Loucy (cell line): Measurements from ENCODE around the gene PELO.

Experiments used
- H2AFZ ChIP-seq: fragments of 200-600 bp; sonication (generic); 2 replicates; pipeline ENCODE4 v1.6.0; 2016; ENCODE audit warnings: antibody characterized with exemption, mild to moderate bottlenecking, low read length, moderate library complexity
- H3F3A ChIP-seq: fragments of 200-600 bp; 2 replicates; pipeline ENCODE4 v1.6.0; 2016; ENCODE audit warnings: antibody characterized with exemption, low read depth, mild to moderate bottlenecking
- H3K27me3 ChIP-seq: fragments of 200-600 bp; sonication (generic); 2 replicates; pipeline ENCODE4 v1.6.1; 2014; ENCODE audit warnings: low read length, mild to moderate bottlenecking; ENCODE audit not compliant: insufficient read depth, poor library complexity, severe bottlenecking
- H3K36me3 ChIP-seq: fragments of 200-600 bp; sonication (generic); 2 replicates; pipeline ENCODE4 v1.6.1; 2016; ENCODE audit warnings: low read length; ENCODE audit not compliant: insufficient read depth
- H3K4me1 ChIP-seq: fragments of 200-600 bp; sonication (generic); 2 replicates; pipeline ENCODE4 v1.5.1; 2014; ENCODE audit warnings: low read length, mild to moderate bottlenecking; ENCODE audit not compliant: insufficient read depth, poor library complexity, severe bottlenecking
- H3K4me2 ChIP-seq: fragments of 200-600 bp; sonication (generic); 2 replicates; pipeline ENCODE4 v1.6.0; 2014; ENCODE audit warnings: antibody characterized with exemption, low read length, low read depth, mild to moderate bottlenecking; ENCODE audit not compliant: poor library complexity, severe bottlenecking
- H3K4me3 ChIP-seq: fragments of 200-600 bp; sonication (generic); 2 replicates; pipeline ENCODE4 v1.5.1; 2014; ENCODE audit warnings: low read length, mild to moderate bottlenecking, mixed read lengths; ENCODE audit not compliant: poor library complexity, severe bottlenecking
- H3K79me2 ChIP-seq: fragments of 200-600 bp; sonication (generic); 2 replicates; pipeline ENCODE4 v1.6.1; 2014; ENCODE audit warnings: low read length; ENCODE audit not compliant: insufficient read depth
- H3K9ac ChIP-seq: fragments of 200-600 bp; sonication (generic); 2 replicates; pipeline ENCODE4 v1.6.0; 2014; ENCODE audit warnings: mild to moderate bottlenecking, low read depth, low read length, moderate library complexity; ENCODE audit not compliant: poor library complexity, severe bottlenecking
- H3K9me2 ChIP-seq: fragments of 200-600 bp; sonication (generic); replicated peaks from 2 replicates; pipeline ENCODE4 v1.6.1; 2016; ENCODE audit warnings: low read depth, low read length, mixed read lengths
- H3K9me3 ChIP-seq: fragments of 200-600 bp; sonication (generic); 2 replicates; pipeline ENCODE4 v1.6.1; 2014; ENCODE audit warnings: mild to moderate bottlenecking, antibody characterized with exemption, low read length, low read depth; ENCODE audit not compliant: insufficient read depth
- H4K20me1 ChIP-seq: fragments of 200-600 bp; sonication (generic); 2 replicates; pipeline ENCODE4 v1.6.0; 2014; ENCODE audit warnings: antibody characterized with exemption, low read length, mild to moderate bottlenecking; ENCODE audit not compliant: insufficient read depth, poor library complexity, severe bottlenecking
- CTCF ChIP-seq: fragments of 200-600 bp; sonication (generic); conservative IDR thresholded peaks from 2 replicates; pipeline ENCODE4 v1.5.1; 2014; ENCODE audit warnings: mild to moderate bottlenecking, antibody characterized with exemption, low read length
- EZH2phosphoT487 ChIP-seq: fragments of 200-600 bp; IDR thresholded peaks from 2 replicates; pipeline ENCODE4 v1.6.1; 2018; ENCODE audit warnings: antibody characterized with exemption, mild to moderate bottlenecking, moderate library complexity, borderline replicate concordance

Gene PELO

GRCh38 chr5:52789378-52789777 lies 1.7 kb downstream of the PELO start:
- H3K4me2 ChIP-seq = peak overlapping the region; percentile 83
- no peak overlapping the region for H3K9ac ChIP-seq
- no peaks in the 10 kb centered on the region for H3K79me2 ChIP-seq
- H3K4me3 ChIP-seq = no peak overlapping the region
- no peaks in the 10 kb centered on the region for H3K27me3 ChIP-seq
- H2AFZ ChIP-seq = no peak overlapping the region
- no peaks in the 10 kb centered on the region for H3K9me2 ChIP-seq
- H3K9me3 ChIP-seq = no peaks in the 10 kb centered on the region
- H3K4me1 ChIP-seq = peaks cover 19% of the 10 kb centered on the region
- H3F3A ChIP-seq = no peaks in the 10 kb centered on the region
- no peaks in the 10 kb centered on the region for H3K36me3 ChIP-seq
- no peak for TF ChIP-seq CTCF
- TF ChIP-seq EZH2phosphoT487 = no peak
- no peaks in the 10 kb centered on the region for H4K20me1 ChIP-seq

- Histone ChIP-seq H3K79me2 (no peaks in the 10 kb centered on the region), H3K4me1 (peaks cover 19% of the 10 kb centered on the region), H3F3A (no peaks in the 10 kb centered on the region), H3K9me3 (no peaks in the 10 kb centered on the region), H3K36me3 (no peaks in the 10 kb centered on the region), H3K9me2 (no peaks in the 10 kb centered on the region), H3K4me2 (peak overlapping the region; percentile 83), H3K27me3 (no peaks in the 10 kb centered on the region), H3K9ac (no peak overlapping the region), H3K4me3 (no peak overlapping the region), H2AFZ (no peak overlapping the region), H4K20me1 (no peaks in the 10 kb centered on the region)
- no peak for TF ChIP-seq EZH2phosphoT487
- no peak for TF ChIP-seq CTCF
Observed at GRCh38 chr5:52789851-52790250, 2.1 kb downstream of the PELO start.

- H3K9me3 ChIP-seq = no peaks in the 10 kb centered on the region
- no peaks in the 10 kb centered on the region for H3K36me3 ChIP-seq
- no peak overlapping the region for H2AFZ ChIP-seq
- H4K20me1 ChIP-seq = no peaks in the 10 kb centered on the region
- no peak overlapping the region for H3K4me3 ChIP-seq
- peak overlapping the region; percentile 20 for H3K4me2 ChIP-seq
- H3K9ac ChIP-seq = no peak overlapping the region
- H3K9me2 ChIP-seq = no peaks in the 10 kb centered on the region
- H3F3A ChIP-seq = no peaks in the 10 kb centered on the region
- TF ChIP-seq EZH2phosphoT487 (no peak), CTCF (no peak)
- H3K4me1 ChIP-seq = peaks cover 19% of the 10 kb centered on the region
- no peaks in the 10 kb centered on the region for H3K79me2 ChIP-seq
- H3K27me3 ChIP-seq = no peaks in the 10 kb centered on the region
Observed at GRCh38 chr5:52791366-52791765, 3.6 kb downstream of the PELO start.
